Measurements from ENCODE around the gene EPG5.

DNA sequence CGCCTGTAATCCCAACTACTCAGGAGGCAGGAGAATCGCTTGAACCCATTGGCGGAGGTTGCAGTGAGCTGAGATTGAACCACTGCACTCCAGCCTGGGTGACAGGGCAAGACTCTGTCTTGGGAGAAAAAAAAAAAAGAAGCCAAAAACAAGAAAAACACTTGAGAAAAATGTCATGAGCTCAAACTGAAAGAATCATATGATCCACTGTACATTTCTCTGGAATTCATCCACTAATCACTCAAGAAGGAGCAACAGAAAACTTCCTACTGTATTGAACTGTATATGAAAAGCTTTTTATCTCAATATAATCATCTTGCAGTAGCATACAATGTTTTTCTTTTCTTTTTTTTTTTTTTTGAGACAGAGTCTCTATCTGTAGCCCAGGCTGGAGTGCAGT, 40.4 kb downstream of the EPG5 start:
- TF ChIP-seq SMC3 (conservative IDR thresholded peaks at IDR 0.05; ENCODE audit: poor library complexity) (no peak), EZH2 (IDR thresholded peaks at IDR 0.05; ENCODE audit: borderline replicate concordance, insufficient read depth, low read length, poor library complexity, severe bottlenecking) (no peak), POLR2AphosphoS5 (IDR thresholded peaks at IDR 0.05) (no peak), TAF1 (IDR thresholded peaks at IDR 0.05; ENCODE audit: low read depth) (no peak)
- TF ChIP-seq, protein P1, sequence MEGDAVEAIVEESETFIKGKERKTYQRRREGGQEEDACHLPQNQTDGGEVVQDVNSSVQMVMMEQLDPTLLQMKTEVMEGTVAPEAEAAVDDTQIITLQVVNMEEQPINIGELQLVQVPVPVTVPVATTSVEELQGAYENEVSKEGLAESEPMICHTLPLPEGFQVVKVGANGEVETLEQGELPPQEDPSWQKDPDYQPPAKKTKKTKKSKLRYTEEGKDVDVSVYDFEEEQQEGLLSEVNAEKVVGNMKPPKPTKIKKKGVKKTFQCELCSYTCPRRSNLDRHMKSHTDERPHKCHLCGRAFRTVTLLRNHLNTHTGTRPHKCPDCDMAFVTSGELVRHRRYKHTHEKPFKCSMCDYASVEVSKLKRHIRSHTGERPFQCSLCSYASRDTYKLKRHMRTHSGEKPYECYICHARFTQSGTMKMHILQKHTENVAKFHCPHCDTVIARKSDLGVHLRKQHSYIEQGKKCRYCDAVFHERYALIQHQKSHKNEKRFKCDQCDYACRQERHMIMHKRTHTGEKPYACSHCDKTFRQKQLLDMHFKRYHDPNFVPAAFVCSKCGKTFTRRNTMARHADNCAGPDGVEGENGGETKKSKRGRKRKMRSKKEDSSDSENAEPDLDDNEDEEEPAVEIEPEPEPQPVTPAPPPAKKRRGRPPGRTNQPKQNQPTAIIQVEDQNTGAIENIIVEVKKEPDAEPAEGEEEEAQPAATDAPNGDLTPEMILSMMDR (IDR thresholded peaks at IDR 0.05; ENCODE audit: poor library complexity, severe bottlenecking), result no peak
- TF ChIP-seq, protein P2, sequence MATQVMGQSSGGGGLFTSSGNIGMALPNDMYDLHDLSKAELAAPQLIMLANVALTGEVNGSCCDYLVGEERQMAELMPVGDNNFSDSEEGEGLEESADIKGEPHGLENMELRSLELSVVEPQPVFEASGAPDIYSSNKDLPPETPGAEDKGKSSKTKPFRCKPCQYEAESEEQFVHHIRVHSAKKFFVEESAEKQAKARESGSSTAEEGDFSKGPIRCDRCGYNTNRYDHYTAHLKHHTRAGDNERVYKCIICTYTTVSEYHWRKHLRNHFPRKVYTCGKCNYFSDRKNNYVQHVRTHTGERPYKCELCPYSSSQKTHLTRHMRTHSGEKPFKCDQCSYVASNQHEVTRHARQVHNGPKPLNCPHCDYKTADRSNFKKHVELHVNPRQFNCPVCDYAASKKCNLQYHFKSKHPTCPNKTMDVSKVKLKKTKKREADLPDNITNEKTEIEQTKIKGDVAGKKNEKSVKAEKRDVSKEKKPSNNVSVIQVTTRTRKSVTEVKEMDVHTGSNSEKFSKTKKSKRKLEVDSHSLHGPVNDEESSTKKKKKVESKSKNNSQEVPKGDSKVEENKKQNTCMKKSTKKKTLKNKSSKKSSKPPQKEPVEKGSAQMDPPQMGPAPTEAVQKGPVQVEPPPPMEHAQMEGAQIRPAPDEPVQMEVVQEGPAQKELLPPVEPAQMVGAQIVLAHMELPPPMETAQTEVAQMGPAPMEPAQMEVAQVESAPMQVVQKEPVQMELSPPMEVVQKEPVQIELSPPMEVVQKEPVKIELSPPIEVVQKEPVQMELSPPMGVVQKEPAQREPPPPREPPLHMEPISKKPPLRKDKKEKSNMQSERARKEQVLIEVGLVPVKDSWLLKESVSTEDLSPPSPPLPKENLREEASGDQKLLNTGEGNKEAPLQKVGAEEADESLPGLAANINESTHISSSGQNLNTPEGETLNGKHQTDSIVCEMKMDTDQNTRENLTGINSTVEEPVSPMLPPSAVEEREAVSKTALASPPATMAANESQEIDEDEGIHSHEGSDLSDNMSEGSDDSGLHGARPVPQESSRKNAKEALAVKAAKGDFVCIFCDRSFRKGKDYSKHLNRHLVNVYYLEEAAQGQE (IDR thresholded peaks at IDR 0.05; ENCODE audit: borderline replicate concordance), result no peak
